Upper lobe of left lung (tissue), 4 donors: ENCODE results near the gene SHANK3.

Experiments
- EP300 ChIP-seq, 4 donors: sonication (generic); formaldehyde crosslinking; IDR thresholded peaks; one replicate each; pipeline ENCODE4 v1.5.1; 2017; ENCODE audit warnings: antibody characterized with exemption in 4 of 4, control low read depth in 2 of 4
- POLR2AphosphoS5 ChIP-seq, 2 donors: sonication (generic); formaldehyde crosslinking; IDR thresholded peaks; one replicate each; pipeline ENCODE4 v1.5.1; 2017; ENCODE audit warnings: antibody characterized with exemption in 2 of 2
- TF ChIP-seq, protein P1 (sequence below), 6 experiments: fragments of 450-650 bp in 4 of 6; fragments of 200-600 bp in 2 of 6; sonication (generic) in 2 of 6; IDR thresholded peaks; one replicate each; pipeline ENCODE4 v1.5.1; 2016 to 2019; ENCODE audit warnings: antibody characterized with exemption in 6 of 6

GRCh38 chr22:50699756-50700386 is 27.2 kb downstream of the SHANK3 start:
- TF ChIP-seq, protein P1, sequence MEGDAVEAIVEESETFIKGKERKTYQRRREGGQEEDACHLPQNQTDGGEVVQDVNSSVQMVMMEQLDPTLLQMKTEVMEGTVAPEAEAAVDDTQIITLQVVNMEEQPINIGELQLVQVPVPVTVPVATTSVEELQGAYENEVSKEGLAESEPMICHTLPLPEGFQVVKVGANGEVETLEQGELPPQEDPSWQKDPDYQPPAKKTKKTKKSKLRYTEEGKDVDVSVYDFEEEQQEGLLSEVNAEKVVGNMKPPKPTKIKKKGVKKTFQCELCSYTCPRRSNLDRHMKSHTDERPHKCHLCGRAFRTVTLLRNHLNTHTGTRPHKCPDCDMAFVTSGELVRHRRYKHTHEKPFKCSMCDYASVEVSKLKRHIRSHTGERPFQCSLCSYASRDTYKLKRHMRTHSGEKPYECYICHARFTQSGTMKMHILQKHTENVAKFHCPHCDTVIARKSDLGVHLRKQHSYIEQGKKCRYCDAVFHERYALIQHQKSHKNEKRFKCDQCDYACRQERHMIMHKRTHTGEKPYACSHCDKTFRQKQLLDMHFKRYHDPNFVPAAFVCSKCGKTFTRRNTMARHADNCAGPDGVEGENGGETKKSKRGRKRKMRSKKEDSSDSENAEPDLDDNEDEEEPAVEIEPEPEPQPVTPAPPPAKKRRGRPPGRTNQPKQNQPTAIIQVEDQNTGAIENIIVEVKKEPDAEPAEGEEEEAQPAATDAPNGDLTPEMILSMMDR (IDR thresholded peaks at IDR 0.05) = no peak
- TF ChIP-seq EP300 (IDR thresholded peaks at IDR 0.05) = no peak
- no peak for TF ChIP-seq POLR2AphosphoS5 (IDR thresholded peaks at IDR 0.05)
